SK-N-SH (cell line): Measurements from ENCODE around the gene CDRT15L2. TPM values are rescaled to one million over a fixed set of nuclear protein-coding genes. Genes with fewer than 3 reads are reported as not detected.
"Not testable (repeated sequence)": the region's sequence is repeated elsewhere in the genome, so short reads cannot be mapped to it uniquely, and the experiment has no call there.

Experiments used
- CTCF ChIA-PET: fragments of 300-600, 350-600 bp; formaldehyde crosslinking; extraction: SDS; loops from one replicate; lab custom pipeline; 2021; lab: Yijun Ruan, JAX
- POLR2A ChIA-PET: fragments of 350-600 bp; sonication (Branson Sonifier 250); formaldehyde crosslinking; extraction: SDS; loops from one replicate; lab custom pipeline; 2020; ENCODE audit warnings: antibody characterized with exemption, inconsistent platforms; lab: Yijun Ruan, JAX
- DNase-seq: peaks from one replicate; pipeline ENCODE4 v3.0.0; 2012
- H2AFZ ChIP-seq: fragments of 200-600 bp; sonication (generic); 2 replicates; pipeline ENCODE4 v1.8.1; 2016; ENCODE audit warnings: antibody characterized with exemption, mild to moderate bottlenecking, low read depth
- H3F3A ChIP-seq: fragments of 200-600 bp; sonication (generic); replicated peaks from 2 replicates; pipeline ENCODE3; 2016; ENCODE audit warnings: antibody characterized with exemption, mild to moderate bottlenecking; ENCODE audit not compliant: insufficient read depth
- H3K27ac ChIP-seq, 2 experiments: fragments of 200-500 bp in 1 of 2; fragments of 200-600 bp in 1 of 2; sonication (Bioruptor generic) in 1 of 2; sonication (generic), shearing (Covaris generic) in 1 of 2; 2 replicates each; pipeline versions ENCODE4 v1.5.1 to v1.6.1; 2014 to 2016; ENCODE audit warnings: low read depth in 2 of 2, inconsistent platforms in 1 of 2, low read length in 1 of 2, mild to moderate bottlenecking in 1 of 2, mixed read lengths in 1 of 2
- H3K27me3 ChIP-seq: fragments of 200-600 bp; sonication (generic), shearing (Covaris generic); 2 replicates; pipeline ENCODE4 v1.6.1; 2016; ENCODE audit warnings: mixed run types; ENCODE audit not compliant: insufficient read depth
- H3K36me3 ChIP-seq, 2 experiments: fragments of 200-500 bp in 1 of 2; fragments of 200-600 bp in 1 of 2; sonication (Bioruptor generic) in 1 of 2; sonication (generic) in 1 of 2; replicated peaks in 1 of 2; 2 replicates each; pipeline versions ENCODE3 to v1.5.1; 2014 to 2016; ENCODE audit warnings: low read length in 1 of 2, mild to moderate bottlenecking in 1 of 2; ENCODE audit not compliant: insufficient read depth in 2 of 2, control insufficient read depth in 1 of 2
- H3K4me1 ChIP-seq, 2 experiments: fragments of 200-500 bp in 1 of 2; fragments of 200-600 bp in 1 of 2; sonication (Bioruptor generic) in 1 of 2; sonication (generic), shearing (Covaris generic) in 1 of 2; 2 replicates each; pipeline versions ENCODE4 v1.5.1 to v1.6.1; 2014 to 2016; ENCODE audit warnings: low read depth in 1 of 2, low read length in 1 of 2, mixed run types in 1 of 2; ENCODE audit not compliant: insufficient read depth in 2 of 2, control insufficient read depth in 1 of 2
- H3K4me2 ChIP-seq: fragments of 200-600 bp; sonication (generic), shearing (Covaris generic); 2 replicates; pipeline ENCODE4 v1.6.1; 2017; ENCODE audit warnings: mixed run types
- H3K4me3 ChIP-seq, 2 experiments: fragments of 200-500 bp in 1 of 2; fragments of 200-600 bp in 1 of 2; sonication (Bioruptor generic) in 1 of 2; sonication (generic), shearing (Covaris generic) in 1 of 2; 2 replicates each; pipeline versions ENCODE4 v1.5.1 to v1.8.1; 2014 to 2016; ENCODE audit warnings: low read depth in 2 of 2, inconsistent platforms in 1 of 2, low read length in 1 of 2, mild to moderate bottlenecking in 1 of 2, mixed read lengths in 1 of 2, moderate library complexity in 1 of 2
- H3K79me2 ChIP-seq: fragments of 200-600 bp; sonication (generic); 2 replicates; pipeline ENCODE4 v1.8.1; 2017; ENCODE audit warnings: mild to moderate bottlenecking; ENCODE audit not compliant: insufficient read depth
- H3K9ac ChIP-seq: fragments of 200-600 bp; sonication (generic); 2 replicates; pipeline ENCODE4 v1.6.1; 2017; ENCODE audit warnings: mixed run types
- H3K9me2 ChIP-seq: fragments of 200-600 bp; sonication (generic); 2 replicates; pipeline ENCODE4 v1.6.1; 2017; ENCODE audit warnings: mixed run types
- H3K9me3 ChIP-seq: fragments of 200-600 bp; sonication (generic); 2 replicates; pipeline ENCODE4 v1.6.1; 2017; ENCODE audit warnings: mixed run types, mild to moderate bottlenecking, moderate library complexity
- H4K20me1 ChIP-seq: fragments of 200-600 bp; sonication (generic); 2 replicates; pipeline ENCODE4 v1.6.1; 2017; ENCODE audit warnings: mild to moderate bottlenecking, mixed run types; ENCODE audit not compliant: insufficient read depth
- WGBS: methylation state at CpG from one replicate; pipeline ENCODE4 v1.1.6; 2017; ENCODE audit warnings: low lambda C conversion rate; 5-methylcytosine and 5-hydroxymethylcytosine counted together
- polyA plus RNA-seq, 3 experiments: library from polyadenylated mRNA; depleted of rRNA; stranded (reverse); fragments of >200 nt; gene quantifications; 2 replicates each; pipeline ENCODE4 v1.2.3, GENCODE V29; 2012

The CDRT15L2 gene
- polyA plus RNA-seq, 1 of the 3 experiments (the other 2 are of a cell fraction) = not detected

DNA sequence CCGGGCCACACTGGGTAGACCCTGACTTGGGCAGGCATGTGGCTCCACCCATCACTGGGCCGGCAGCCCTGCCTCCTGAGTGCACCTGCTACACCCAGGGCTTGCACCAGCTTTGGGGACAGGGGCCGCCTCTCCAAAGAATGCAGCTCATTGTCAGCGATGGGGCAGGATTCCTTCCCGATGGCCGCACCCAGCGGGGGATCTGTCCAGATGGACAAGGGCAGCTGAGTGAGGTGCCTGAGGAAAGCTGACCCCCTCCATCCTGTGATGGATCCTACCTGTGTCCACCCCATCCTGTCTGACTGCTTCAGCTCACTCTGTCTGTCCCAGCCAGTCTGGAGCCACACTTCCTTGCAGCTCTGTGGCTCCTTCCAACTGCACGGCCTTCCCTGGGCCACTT, 10.9 kb upstream of the CDRT15L2 start:
- H3F3A ChIP-seq, H3K27me3 ChIP-seq, H3K4me3 ChIP-seq, H3K36me3 ChIP-seq, DNase-seq, H3K4me1 ChIP-seq, H3K9me3 ChIP-seq, H3K9me2 ChIP-seq, H4K20me1 ChIP-seq, POLR2A ChIA-PET, H3K9ac ChIP-seq, H3K27ac ChIP-seq, CTCF ChIA-PET, H3K79me2 ChIP-seq, H2AFZ ChIP-seq, H3K4me2 ChIP-seq: not testable (repeated sequence)
- WGBS = 77% methylated on average over 7 of the region's 8 CpGs

DNA sequence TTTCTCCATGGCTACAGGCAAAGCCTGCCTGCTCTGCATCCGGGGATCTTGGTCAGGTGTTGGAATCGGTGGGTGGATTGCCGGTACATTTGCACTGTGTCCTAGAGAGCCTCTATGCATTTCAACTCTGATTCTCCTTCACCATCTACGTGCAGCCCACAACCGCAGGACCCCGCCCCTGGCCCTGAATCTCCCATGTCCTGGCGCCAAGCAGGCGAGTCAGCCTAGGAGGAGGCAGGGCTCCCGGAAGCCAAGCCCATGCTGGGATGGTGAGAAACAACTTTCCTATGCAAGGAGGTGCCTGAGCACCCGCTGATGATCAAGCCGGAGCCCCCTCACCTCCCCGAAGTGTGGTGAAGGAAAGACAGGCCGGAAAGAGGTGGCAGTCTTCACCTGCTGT, 7.9 kb upstream of the CDRT15L2 start:
- H3K36me3 ChIP-seq, H3F3A ChIP-seq, H3K27me3 ChIP-seq, DNase-seq, POLR2A ChIA-PET, H3K9ac ChIP-seq, H4K20me1 ChIP-seq, H3K9me3 ChIP-seq, H3K4me1 ChIP-seq, H3K4me2 ChIP-seq, H3K27ac ChIP-seq, H2AFZ ChIP-seq, CTCF ChIA-PET, H3K9me2 ChIP-seq, H3K79me2 ChIP-seq, H3K4me3 ChIP-seq: not testable (repeated sequence)
- 67% methylated on average over 5 of the region's 13 CpGs for WGBS

DNA sequence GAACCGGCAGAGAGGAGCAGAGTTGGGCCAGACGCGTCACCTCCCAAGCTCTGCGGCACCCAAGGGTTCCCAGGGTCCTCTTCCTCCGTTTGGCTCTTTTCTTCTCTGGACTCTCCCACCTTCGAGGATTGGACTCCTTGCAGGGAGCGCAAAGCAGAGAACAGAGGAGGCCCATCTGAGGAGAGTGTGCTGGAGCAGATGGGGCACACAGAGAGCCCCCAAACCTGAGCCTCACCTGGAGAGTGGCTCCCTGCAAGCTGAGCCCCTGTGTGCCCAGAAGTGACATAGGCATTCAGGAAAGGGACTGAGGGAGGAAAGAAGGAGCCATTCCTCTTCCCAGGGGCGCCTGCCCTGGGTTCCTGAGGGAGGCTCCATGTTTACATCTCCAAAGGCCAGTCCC, 6.3 kb upstream of the CDRT15L2 start:
- 64% methylated on average over 2 of the region's 8 CpGs for WGBS
- H3K4me2 ChIP-seq, H3K4me3 ChIP-seq, H4K20me1 ChIP-seq, H3K4me1 ChIP-seq, DNase-seq, POLR2A ChIA-PET, H3K27ac ChIP-seq, H3K27me3 ChIP-seq, H3K9me3 ChIP-seq, H3K9ac ChIP-seq, H3K9me2 ChIP-seq, H3K79me2 ChIP-seq, H2AFZ ChIP-seq, CTCF ChIA-PET, H3K36me3 ChIP-seq, H3F3A ChIP-seq: not testable (repeated sequence)

DNA sequence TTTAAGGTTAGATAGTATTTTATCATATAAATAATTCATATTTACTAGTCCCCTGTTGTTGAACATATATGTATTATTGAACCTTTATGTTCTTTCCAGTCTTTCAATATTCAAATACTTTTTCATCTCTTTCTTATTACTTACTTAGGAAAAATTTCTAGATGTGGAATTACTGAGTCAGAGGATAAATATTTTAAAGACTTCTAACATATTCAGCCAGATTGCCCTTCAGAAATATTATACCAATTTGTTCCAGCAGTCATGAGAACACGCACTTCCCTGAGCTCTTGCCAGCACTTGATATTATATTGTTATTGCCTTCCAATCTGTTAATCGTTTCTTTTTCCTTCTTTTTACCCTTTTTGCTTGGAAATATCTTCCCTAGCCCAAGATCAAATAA, 4.5 kb upstream of the CDRT15L2 start:
- POLR2A ChIA-PET, H3K79me2 ChIP-seq, H3K9me2 ChIP-seq, H3F3A ChIP-seq, DNase-seq, CTCF ChIA-PET, H3K4me2 ChIP-seq, H3K27me3 ChIP-seq, H3K4me1 ChIP-seq, H2AFZ ChIP-seq, H3K4me3 ChIP-seq, H3K27ac ChIP-seq, H3K9ac ChIP-seq, H3K36me3 ChIP-seq, H4K20me1 ChIP-seq, H3K9me3 ChIP-seq: not testable (repeated sequence)
- 36% methylated on average over 2 of the region's 2 CpGs for WGBS
